ENCODE results near the gene GCK.

The GCK gene

DNA sequence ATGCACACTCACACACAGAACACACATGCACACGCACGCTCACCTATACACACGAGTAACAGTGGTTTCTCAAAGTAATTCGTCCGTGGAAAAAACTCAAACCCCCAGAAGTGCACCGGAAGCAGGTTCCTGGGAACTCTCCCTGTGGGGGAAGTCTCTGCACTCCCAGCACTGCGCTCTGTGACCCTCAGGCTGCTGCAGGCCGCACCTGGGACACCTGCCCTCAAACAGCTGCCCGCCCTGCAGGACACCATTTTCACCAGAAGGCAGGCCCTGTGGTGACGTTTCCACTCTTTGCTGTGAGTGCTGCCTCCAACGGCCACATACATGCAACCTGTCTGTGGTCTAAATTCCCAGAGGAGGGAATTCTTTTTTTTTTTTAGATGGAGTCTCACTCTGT lies 32.8 kb upstream of the GCK start:
- no peak for DNase-seq

DNA sequence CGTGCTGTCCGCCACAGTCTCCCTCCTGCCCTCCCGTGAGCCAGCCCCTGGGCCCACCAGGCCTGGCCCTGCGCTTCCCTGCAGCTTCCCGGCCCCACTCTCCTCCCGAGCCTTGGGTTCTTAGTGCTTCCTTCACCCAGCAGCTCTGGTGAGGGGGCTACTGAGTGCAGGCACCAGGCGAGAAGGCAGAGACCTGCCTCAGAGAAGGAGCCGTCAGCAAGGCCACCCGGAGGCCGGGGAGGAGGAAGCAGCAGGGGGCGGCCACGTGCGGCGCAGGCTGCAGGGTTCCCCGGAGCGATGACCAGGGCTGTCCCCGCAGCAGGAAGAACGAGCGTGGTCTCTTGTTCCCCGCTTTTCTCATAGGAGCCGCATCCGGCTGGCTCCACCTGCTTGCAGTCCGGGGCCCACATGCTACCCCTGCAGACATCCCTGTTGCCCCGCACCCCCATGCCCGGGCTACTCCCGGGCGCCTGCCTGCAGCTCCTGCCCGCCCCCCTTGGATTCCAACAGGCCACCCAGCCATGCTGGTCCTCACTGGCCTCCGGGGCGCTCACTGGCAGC lies 32.1 kb upstream of the GCK start:
- DNase-seq = no peak

DNA sequence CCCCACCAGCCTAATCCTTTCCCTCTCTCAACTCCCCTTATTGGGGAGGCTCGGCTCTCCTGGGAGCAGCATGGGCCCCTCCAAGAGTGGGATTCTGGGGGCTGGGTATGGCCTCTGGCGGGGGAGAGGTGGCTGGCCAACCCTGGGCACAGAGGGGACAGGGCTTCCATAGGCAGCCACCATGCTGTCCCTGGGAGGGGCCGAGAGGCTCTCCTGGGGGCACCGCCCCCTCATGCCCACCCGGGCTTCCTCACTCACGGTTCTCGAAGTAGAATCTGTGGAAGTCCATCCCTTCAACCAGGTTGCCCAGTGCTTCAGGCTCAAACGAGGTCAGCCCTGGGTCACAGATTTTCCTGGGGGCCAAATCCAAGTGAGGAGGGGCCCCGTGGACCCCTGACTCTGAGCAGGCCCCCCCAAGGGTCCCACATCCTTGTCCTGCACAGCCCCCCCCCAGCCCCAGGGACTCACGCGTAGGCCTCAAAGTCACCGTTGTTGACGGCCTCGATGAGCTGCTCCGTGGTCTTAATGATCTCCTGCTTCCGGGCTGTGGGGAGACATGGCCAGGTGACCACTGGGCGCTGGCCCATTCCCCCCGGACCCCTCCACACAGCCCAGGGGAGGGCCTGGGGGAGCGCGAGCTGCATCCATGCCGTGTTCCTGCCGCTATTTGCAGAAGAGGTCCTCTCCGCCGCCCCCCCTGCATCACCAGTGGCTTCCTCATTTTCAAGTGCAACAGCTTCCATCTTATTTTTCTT lies 31.3 kb upstream of the GCK start:
- DNase-seq = no peak

- DNase-seq = no peak
Observed at GRCh38 chr7:44220046-44220357, 30.8 kb upstream of the GCK start.

GRCh38 chr7:44219371-44220045 lies 30.3 kb upstream of the GCK start:
- DNase-seq = no peak

DNA sequence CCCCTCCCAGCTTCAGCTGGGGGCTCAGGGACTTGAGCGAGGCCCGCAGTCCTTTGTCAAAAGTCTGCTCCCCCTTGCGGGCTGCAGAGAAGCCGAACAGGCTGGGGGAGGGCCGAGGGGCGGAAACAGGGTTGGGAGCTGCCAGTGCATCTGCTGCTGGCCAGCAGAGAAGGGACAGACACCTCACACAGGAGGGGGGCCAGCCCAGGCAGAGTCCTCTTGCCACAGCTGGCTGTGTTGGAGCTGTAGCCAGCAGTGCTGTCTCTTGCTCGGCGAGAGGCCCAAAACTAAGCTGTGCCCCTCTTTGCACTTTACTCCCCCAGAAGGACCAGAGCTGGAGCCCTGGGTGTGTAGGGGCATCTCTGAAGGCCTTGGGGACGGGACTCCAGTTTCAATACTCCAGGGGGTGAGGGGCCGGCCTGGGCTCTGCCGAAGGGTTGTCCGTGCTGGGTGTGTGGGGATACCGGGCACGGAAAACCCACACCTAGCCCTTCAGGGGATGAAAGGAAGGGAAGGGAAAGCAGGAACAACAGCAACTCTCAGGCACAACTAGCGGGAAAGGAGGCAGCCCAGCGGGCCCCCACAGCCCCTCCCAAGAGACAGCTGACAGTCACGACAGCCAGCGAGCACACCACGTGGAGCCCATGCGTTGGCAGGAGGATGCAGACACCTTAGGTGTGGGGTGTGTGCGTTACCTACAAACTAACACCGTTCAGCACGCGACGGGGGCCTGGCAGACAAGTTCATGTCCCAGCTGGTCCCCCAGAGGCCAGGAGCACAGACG lies 29.4 kb upstream of the GCK start:
- DNase-seq = no peak

DNA sequence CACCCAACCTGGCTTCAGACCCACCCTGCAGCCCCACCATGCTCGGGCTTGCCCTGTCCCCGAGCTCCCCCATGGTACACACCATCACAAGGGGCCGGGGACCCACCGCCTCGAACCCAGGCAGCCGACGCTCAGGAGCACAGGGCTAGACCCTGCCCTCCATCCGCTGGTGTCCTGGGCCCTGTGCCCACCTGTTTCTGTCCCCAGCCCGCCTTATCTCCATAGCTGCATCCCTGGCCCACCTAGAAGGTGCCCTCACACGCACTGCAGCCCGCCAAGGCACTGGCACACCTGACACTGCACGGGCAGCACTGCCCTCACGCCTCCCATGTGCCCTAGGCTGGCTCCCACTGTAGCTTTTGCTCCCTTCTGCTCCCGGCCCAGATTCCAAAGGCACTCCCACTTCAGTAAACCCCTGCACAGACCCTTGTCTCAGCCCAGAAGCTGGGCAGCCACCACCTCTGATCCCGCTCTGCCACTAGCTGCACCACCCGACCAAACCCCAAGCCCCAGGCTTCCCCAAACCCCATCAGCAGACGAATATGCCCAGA lies 28.7 kb upstream of the GCK start:
- no peak for DNase-seq

DNA sequence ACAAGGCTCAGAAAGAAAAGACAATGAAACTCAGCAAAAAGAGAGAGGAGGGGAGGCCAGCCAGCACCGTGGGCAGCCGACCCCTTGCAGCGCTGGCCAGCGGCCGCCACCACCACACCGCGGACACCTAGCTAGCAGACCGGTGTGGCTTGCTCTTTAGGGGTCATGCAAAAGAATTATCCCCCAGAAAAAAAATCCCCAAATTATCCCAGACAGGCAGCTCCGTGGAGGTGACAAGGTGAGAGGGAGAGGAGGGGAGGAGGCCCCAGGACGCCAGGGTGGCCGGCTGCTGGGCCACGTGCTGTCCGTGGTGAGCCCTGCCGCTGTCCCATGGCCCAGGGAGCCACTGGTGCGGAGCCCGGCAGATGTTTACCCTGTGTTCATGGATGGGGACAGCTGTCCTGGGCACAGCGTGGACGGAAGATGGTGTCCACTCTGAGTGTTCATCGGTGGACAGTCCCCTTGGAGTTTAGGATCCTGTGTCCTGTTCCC lies 28.0 kb upstream of the GCK start:
- no peak for DNase-seq

GRCh38 chr7:44216521-44217222 lies 27.4 kb upstream of the GCK start:
- DNase-seq = no peak

- DNase-seq = no peak
Observed at GRCh38 chr7:44216019-44216418, 26.8 kb upstream of the GCK start.

GRCh38 chr7:44215531-44215930 lies 26.3 kb upstream of the GCK start:
- no peak for DNase-seq

DNA sequence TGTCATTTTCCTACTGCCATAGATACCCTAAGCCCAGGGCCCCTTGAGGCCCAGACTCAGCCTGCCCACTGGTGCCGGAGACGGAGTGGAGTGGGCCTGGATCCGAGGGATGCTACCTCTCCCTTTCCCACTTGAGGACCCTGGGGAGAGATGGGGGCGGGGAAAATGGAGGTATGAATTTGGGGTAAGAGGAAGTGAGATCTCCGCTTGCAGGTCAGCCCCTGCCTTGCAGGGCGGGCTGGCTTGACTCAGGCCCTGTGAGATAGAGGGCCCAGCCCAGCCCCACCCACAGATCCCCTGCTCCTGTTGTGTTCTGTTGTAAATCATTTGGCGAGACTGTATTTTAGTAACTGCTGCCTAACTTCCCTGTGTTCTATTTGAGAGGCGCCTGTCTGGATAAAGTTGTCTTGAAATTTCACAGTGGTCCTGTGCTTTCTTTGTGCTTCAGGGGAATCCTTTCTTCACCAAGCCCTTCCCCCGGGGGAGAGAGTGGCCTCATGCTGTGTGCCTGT lies 24.7 kb upstream of the GCK start:
- DNase-seq = no peak

DNA sequence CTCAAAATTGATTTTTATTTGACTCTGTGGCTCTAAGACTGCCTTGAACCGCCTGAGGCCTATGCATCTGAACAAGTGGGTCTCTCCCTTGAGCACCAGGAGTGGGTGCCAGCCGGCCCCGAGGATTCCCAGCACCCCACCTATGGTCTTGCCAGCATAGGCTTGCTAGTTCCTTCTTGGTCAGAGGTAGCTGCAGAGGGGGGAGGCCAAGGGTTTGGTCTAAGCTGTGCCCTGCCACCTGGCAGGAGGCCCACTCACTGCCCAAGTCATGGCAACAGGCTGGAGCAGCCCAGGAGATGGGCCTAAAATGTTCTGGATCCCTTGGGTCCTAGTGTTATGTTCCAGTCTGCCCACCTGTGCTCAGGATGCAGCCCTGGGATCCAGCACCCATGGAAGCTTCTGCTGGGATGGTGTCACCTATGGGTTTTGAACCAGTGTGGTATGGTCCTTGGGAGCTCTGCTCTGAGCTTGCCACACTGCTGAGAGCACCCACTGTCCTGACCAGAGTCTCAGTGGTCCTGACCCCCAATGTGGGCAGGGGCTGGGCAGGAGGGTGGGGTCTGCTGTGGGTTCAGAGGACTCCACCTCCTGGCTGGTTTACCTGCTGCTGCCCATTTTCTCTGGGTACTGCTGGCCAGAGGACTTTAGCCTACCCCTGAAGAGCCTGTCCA lies 24.1 kb upstream of the GCK start:
- no peak for DNase-seq

GRCh38 chr7:44212581-44213184 lies 23.4 kb upstream of the GCK start:
- DNase-seq = no peak

- DNase-seq = no peak
Observed at GRCh38 chr7:44212018-44212417, 22.8 kb upstream of the GCK start.

DNA sequence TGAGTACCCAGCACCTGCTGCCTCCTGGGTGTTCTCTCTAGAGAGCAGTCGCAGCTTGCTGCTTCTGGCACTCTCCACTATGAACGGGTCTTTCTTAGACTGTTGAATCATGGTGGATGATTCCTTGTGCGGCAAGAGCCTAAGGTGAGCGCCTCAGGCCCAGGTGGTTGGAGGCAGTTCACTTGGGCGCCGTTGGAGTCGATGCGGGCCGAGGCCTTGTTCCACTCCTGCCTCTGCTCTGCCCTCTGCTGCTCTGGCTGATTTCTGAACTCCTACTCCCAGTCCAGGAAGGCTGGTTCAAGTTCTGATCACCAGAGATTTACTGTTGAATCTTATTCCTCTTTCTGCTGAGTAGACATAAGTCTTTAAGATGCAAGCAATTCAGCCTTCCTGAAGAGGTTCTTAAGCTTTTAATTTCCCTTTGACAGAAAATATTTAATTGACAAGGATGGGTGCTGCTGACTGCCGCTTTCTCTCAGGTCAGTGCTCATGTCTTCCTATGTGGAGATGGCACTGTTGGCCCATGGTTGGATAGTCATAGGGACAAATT lies 22.0 kb upstream of the GCK start:
- no peak for DNase-seq

DNA sequence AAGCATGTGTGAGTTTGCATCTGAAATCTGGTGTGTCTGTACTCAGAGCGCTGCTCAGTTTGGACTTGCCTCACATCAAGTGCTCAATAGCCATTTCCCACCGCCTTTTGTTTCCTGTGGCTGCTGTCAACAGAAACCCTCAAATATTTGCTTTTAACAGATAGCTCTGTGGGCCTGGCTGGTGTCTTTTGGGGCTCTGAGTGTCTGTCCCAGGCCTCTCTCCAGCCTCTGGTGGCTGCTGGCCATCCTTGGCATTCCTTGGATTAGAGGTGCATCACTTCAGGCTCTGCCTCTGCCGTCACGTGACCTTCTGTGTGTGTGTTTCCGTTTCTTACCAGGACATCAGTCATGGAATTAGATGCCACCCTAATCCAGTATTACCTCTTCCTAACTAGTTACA lies 20.9 kb upstream of the GCK start:
- DNase-seq = no peak

GRCh38 chr7:44208085-44208484 lies 18.8 kb upstream of the GCK start:
- no peak for DNase-seq

GRCh38 chr7:44206008-44206407 lies 16.8 kb upstream of the GCK start:
- DNase-seq = no peak

DNA sequence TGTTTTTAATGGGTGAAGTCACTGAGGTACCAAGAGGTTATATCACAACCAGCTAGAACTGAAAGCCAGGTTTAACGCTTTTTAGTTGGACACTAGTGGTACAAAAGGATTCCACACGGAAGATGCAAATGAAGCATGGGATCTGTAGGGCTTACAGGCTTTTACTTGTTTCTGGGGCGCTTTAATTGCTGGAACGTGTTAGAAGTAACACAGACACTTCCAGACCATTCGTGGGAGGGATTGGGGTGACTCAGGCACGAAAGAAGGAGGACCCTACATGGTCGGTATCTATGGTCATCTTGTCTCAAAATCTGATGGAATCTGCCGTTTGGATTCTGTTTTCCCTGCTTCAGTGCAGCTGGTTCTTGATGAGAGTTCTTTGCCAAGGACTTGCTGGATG lies 12.6 kb upstream of the GCK start:
- no peak for DNase-seq
